ENCODE results near the gene SYNE1.
A peak's percentile ranks its signal among the peaks of the same experiment; 100 is the strongest.

The SYNE1 gene

GRCh38 chr6:152240436-152240835 lies 396.7 kb downstream of the SYNE1 start:
- no peak for DNase-seq (ENCODE audit: low spot score in 2 of 2)
- Mint-ChIP-seq H3K9me3 (no peaks in the 10 kb centered on the region), H3K27ac (no peak overlapping the region), H3K36me3 (peaks cover 57% of the 10 kb centered on the region), H3K4me3 (no peak overlapping the region), H3K4me1 (no peaks in the 10 kb centered on the region), H3K27me3 (no peaks in the 10 kb centered on the region)
- no peak for ATAC-seq (ENCODE audit: low read depth)

- ATAC-seq (ENCODE audit: low read depth) = no peak
- DNase-seq (ENCODE audit: low spot score in 2 of 2) = no peak
- Mint-ChIP-seq H3K4me1 (no peaks in the 10 kb centered on the region), H3K36me3 (peaks cover 53% of the 10 kb centered on the region), H3K27ac (no peak overlapping the region), H3K27me3 (no peaks in the 10 kb centered on the region), H3K9me3 (no peaks in the 10 kb centered on the region), H3K4me3 (no peak overlapping the region)
Measured at GRCh38 chr6:152236370-152237097, 400.6 kb downstream of the SYNE1 start.

GRCh38 chr6:152233547-152234320 lies 403.4 kb downstream of the SYNE1 start:
- Mint-ChIP-seq H3K9me3 (no peaks in the 10 kb centered on the region), H3K27me3 (no peaks in the 10 kb centered on the region), H3K4me1 (no peaks in the 10 kb centered on the region), H3K4me3 (no peak overlapping the region), H3K27ac (no peak overlapping the region), H3K36me3 (peaks cover 42% of the 10 kb centered on the region)
- no peak for ATAC-seq (ENCODE audit: low read depth)
- no peak for DNase-seq (ENCODE audit: low spot score in 2 of 2)

DNA sequence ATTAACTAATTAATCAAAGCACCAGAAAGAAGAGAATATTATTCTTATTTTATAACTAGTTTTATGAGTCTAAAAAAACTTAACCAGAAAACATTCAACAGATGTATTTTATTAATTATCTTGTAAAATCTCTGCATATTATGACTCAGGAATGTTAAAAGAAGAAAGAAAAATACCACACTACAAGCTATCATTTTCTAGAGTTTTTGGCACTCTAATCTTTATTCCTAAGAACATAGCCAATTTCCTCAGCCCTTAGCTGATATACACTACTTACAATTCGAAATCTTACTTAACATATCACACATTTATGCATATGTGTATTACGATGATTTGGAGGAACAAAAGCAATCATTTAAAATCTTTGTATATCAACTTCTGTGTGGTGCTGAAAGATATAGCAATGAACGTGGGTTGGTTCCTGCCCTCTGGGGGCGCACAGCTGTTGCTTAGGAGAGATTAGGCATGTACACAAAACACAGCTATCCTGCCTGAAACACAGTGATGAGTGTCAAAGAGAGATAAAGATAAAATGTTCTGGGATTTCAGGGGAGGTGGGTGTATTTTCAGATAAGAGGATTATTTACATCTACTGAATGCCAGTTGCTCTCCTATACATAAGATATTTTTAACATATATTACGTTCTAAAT lies 404.5 kb downstream of the SYNE1 start:
- H3K27me3 Mint-ChIP-seq = no peaks in the 10 kb centered on the region
- H3K4me3 Mint-ChIP-seq = no peak overlapping the region
- H3K4me1 Mint-ChIP-seq = no peaks in the 10 kb centered on the region
- ATAC-seq (ENCODE audit: low read depth) (no peak), DNase-seq (ENCODE audit: low spot score in 2 of 2) (no peak)
- H3K36me3 Mint-ChIP-seq = peaks cover 40% of the 10 kb centered on the region
- no peaks in the 10 kb centered on the region for H3K9me3 Mint-ChIP-seq
- H3K27ac Mint-ChIP-seq = no peak overlapping the region

- ATAC-seq (ENCODE audit: low read depth) = no peak
- DNase-seq (ENCODE audit: low spot score in 2 of 2) = no peak
- H3K27me3 Mint-ChIP-seq = no peaks in the 10 kb centered on the region
- H3K9me3 Mint-ChIP-seq = no peaks in the 10 kb centered on the region
- peaks cover 40% of the 10 kb centered on the region for H3K36me3 Mint-ChIP-seq
- H3K27ac Mint-ChIP-seq = no peak overlapping the region
- H3K4me3 Mint-ChIP-seq = no peak overlapping the region
- no peaks in the 10 kb centered on the region for H3K4me1 Mint-ChIP-seq
Measured at GRCh38 chr6:152229330-152229729, 407.8 kb downstream of the SYNE1 start.

DNA sequence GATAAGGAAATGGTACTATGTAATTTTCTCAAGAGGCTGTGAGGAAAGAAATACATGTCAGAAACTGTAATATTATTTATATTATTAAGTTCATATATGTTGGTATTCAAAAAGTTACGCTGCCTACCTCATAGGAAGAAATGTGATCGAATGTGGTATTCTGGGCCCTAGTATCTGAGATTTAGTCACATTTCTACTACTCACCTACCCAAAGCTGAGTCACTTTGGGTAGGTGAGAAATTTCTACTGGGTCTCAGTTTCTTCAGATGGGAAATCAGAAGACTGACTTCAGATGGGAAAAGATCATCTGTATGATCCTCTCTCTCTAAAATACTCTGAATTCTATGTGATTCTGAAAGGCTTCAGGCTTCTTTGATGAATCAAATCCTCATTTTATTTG lies 411.0 kb downstream of the SYNE1 start:
- DNase-seq (ENCODE audit: low spot score in 2 of 2) = no peak
- no peak for ATAC-seq (ENCODE audit: low read depth)
- no peak overlapping the region for H3K4me3 Mint-ChIP-seq
- H3K27ac Mint-ChIP-seq = no peak overlapping the region
- H3K27me3 Mint-ChIP-seq = no peaks in the 10 kb centered on the region
- H3K4me1 Mint-ChIP-seq = no peaks in the 10 kb centered on the region
- H3K36me3 Mint-ChIP-seq = peaks cover 50% of the 10 kb centered on the region
- H3K9me3 Mint-ChIP-seq = peaks cover 11% of the 10 kb centered on the region

DNA sequence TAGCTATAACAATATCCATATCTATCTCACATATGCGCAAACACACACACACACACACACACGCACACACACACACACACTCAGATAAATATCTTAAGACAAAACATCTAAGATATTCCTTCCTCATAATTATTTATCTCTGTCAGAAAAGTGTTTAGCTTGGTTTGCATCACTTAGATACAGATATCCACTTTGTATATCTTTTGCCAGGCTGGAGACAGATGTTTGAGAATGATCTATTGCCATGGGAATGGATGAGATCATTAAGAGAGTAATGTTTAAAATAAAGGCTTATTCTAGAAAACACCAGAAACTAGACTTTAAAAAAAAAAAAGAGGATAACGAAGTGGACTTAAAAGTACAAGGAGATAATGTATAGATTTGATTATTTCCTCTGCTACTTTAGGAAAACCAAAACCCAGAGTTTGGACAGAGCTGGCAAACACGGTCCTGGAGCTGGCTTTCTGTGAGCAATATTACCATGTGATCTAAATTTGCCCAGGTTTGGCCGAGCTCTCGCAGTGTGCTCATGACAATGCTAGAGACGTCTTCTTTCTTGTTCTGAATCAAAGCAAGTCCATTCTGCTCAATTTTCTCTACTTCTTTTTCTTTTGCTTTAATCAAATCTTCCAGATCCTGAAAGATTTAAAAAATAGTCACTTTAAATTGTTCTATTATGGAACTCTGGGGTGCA lies 411.8 kb downstream of the SYNE1 start:
- Mint-ChIP-seq H3K27me3 (no peaks in the 10 kb centered on the region), H3K9me3 (peaks cover 11% of the 10 kb centered on the region), H3K4me1 (no peaks in the 10 kb centered on the region), H3K36me3 (peaks cover 50% of the 10 kb centered on the region), H3K4me3 (no peak overlapping the region), H3K27ac (no peak overlapping the region)
- DNase-seq (ENCODE audit: low spot score in 2 of 2) (no peak), ATAC-seq (ENCODE audit: low read depth) (no peak)

DNA sequence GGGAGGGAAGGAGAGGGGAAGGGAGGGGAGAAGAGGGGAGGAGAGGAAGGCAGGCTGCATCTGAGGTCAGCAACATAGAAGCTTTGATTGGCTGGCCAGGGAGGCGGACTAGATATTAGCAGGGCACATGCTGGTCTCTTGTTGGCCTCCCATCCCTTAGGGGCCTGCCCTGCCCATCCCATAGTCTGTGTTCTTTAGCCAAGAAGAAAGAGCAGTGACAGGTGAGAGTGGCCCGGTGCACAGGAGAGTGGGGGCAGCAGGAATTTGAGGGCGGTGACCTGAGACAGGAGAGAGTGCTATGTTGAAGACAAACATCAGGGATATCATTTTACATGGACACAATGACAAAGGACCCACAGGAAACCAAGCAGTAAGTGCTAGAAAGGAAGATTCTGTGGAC lies 413.5 kb downstream of the SYNE1 start:
- no peak overlapping the region for H3K27ac Mint-ChIP-seq
- H3K4me1 Mint-ChIP-seq = no peaks in the 10 kb centered on the region
- no peak overlapping the region for H3K4me3 Mint-ChIP-seq
- DNase-seq (ENCODE audit: low spot score in 2 of 2) (no peak), ATAC-seq (ENCODE audit: low read depth) (no peak)
- peaks cover 56% of the 10 kb centered on the region for H3K36me3 Mint-ChIP-seq
- peaks cover 11% of the 10 kb centered on the region for H3K9me3 Mint-ChIP-seq
- H3K27me3 Mint-ChIP-seq = no peaks in the 10 kb centered on the region

GRCh38 chr6:152221806-152222628 lies 415.1 kb downstream of the SYNE1 start:
- ATAC-seq (ENCODE audit: low read depth) = no peak
- Mint-ChIP-seq H3K4me3 (no peak overlapping the region), H3K36me3 (peaks cover 56% of the 10 kb centered on the region), H3K27me3 (no peaks in the 10 kb centered on the region), H3K9me3 (peaks cover 11% of the 10 kb centered on the region), H3K27ac (peak overlapping the region; percentile 47), H3K4me1 (no peaks in the 10 kb centered on the region)
- DNase-seq (ENCODE audit: low spot score in 2 of 2) = no peak

DNA sequence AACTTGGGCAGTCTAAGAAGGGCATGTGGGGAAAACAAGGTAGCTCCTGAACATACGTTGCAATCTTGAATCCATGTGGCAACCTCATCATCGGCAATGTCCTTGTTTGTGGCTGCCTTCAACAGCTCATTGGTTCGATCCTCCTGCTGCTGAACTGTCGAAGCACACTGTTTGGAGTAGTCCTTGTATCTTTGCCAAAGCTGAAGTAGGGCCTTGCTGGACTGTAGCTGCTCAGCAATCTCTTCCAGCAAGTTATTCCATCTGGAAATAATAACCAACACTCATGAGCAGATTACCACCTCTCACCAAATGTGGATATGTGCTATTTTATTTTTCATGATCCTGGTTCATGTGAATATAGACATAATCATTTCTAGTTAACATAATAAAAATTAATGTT lies 416.4 kb downstream of the SYNE1 start:
- Mint-ChIP-seq H3K27me3 (no peaks in the 10 kb centered on the region), H3K4me3 (no peak overlapping the region), H3K4me1 (no peaks in the 10 kb centered on the region), H3K9me3 (peaks cover 11% of the 10 kb centered on the region), H3K27ac (no peak overlapping the region), H3K36me3 (peaks cover 56% of the 10 kb centered on the region)
- DNase-seq (ENCODE audit: low spot score in 2 of 2) (no peak), ATAC-seq (ENCODE audit: low read depth) (no peak)

DNA sequence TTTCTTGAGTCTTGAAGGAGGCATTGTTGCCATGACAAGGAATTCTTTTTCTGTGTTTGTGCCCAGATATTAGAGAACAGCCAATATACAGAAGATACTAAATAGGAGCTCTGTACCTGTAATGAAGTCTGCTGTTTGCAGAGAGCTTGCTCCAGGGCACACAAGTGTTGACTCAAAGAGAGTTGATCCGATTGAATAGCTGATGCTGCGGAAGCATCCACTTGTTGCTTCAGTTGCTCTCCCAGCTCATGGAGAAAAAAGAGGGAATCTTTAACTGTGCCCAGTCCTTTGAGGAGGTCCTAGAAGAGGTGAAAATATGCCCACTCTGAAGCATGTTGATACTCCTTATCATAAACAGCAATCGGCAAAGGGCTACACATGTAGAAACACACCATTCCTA lies 418.3 kb downstream of the SYNE1 start:
- Mint-ChIP-seq H3K9me3 (peaks cover 11% of the 10 kb centered on the region), H3K4me3 (no peak overlapping the region), H3K27ac (no peak overlapping the region), H3K4me1 (no peaks in the 10 kb centered on the region), H3K36me3 (peaks cover 50% of the 10 kb centered on the region), H3K27me3 (no peaks in the 10 kb centered on the region)
- DNase-seq (ENCODE audit: low spot score in 2 of 2) (no peak), ATAC-seq (ENCODE audit: low read depth) (no peak)

- Mint-ChIP-seq H3K9me3 (no peaks in the 10 kb centered on the region), H3K27me3 (no peaks in the 10 kb centered on the region), H3K27ac (no peak overlapping the region), H3K4me1 (no peaks in the 10 kb centered on the region), H3K4me3 (no peak overlapping the region), H3K36me3 (peaks cover 28% of the 10 kb centered on the region)
- DNase-seq (ENCODE audit: low spot score in 2 of 2) = no peak
- ATAC-seq (ENCODE audit: low read depth) = no peak
Measured at GRCh38 chr6:152212437-152212836, 424.7 kb downstream of the SYNE1 start.

DNA sequence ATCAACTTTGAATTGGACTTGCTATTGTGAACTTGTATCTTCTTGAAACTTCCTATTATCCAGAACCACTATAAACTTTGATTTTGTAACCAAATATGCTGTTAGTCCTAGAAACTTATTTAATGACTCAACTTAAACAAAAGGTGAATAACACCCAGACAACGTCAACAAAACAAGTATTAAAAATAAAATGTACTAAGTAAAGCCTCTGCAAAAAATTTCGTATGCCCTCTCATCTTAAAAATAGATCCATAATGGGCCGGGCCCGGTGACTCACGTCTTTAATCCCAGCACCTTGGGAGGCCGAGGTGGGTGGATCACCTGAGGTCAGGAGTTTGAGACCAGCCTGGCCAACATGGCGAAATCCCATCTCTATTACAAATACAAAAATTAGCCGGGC lies 428.0 kb downstream of the SYNE1 start:
- no peaks in the 10 kb centered on the region for H3K4me1 Mint-ChIP-seq

More for the DNA sequence above, 428.0 kb downstream of the SYNE1 start:
- no peak for ATAC-seq (ENCODE audit: low read depth)
- Mint-ChIP-seq H3K36me3 (peaks cover 28% of the 10 kb centered on the region), H3K27ac (no peak overlapping the region), H3K27me3 (no peaks in the 10 kb centered on the region), H3K9me3 (no peaks in the 10 kb centered on the region), H3K4me3 (no peak overlapping the region)
- DNase-seq (ENCODE audit: low spot score in 2 of 2) = no peak

Data from memory B cell (primary cell).